HG02798 (cell line): Measurements from ENCODE around the gene GRID1.

Experiments
- ATAC-seq: cut with Tn5 transposase; IDR thresholded peaks from one replicate; pipeline ENCODE4 v1.9.1; 2021; ENCODE audit warnings: mild to moderate bottlenecking; ENCODE audit not compliant: unreplicated experiment, poor library complexity

Gene GRID1

DNA sequence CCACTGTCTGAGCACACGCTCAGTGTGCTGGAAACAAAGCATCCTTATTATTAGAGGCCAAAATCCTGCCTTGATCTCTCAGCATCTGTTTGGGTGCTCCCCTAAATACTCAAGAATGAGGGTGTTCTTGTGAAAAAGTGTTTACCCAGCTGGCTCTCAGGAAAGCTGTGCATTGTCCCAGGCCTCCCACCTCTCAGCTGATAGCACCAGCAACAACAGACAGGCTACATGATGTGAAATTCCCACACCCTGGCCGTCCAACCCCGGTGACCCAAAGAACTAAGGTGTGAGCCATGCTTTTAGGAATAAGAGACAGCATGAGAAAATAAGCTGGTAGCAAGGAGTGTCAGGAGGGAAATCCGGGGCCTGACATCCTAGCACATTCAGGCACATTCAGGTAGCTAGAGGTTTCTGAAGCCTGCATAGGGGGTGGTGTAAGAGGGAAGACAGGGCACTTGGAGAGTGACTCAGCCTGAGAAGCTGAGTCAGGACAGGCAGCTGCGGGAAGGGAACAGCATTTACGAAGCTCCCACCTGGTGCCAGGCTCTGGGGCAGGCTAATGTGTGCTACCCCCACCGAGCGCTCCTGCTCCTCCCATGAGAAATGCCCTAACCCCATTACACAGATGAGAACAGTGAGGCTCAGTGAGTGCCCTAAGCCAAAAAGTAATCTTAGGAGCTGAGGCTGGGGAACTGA lies 205.6 kb downstream of the GRID1 start:
- ATAC-seq: no peak

DNA sequence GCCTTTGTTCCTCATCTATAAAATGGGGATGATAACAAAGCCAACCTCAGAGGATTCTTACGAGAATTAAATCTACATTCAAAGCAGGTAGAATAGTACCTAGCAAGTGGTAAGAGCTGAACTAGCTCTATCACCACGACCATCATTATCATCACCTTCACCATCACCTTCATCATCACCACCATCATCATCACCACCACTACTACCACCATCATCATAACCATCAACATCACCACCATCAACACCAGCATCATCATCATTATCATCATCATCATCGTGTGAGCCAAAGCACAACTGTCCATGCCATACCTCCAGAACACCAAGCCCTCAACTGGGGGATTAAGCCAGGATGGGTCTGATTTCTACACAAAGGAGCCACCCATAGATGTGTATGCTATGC lies 206.8 kb downstream of the GRID1 start:
- ATAC-seq: no peak

DNA sequence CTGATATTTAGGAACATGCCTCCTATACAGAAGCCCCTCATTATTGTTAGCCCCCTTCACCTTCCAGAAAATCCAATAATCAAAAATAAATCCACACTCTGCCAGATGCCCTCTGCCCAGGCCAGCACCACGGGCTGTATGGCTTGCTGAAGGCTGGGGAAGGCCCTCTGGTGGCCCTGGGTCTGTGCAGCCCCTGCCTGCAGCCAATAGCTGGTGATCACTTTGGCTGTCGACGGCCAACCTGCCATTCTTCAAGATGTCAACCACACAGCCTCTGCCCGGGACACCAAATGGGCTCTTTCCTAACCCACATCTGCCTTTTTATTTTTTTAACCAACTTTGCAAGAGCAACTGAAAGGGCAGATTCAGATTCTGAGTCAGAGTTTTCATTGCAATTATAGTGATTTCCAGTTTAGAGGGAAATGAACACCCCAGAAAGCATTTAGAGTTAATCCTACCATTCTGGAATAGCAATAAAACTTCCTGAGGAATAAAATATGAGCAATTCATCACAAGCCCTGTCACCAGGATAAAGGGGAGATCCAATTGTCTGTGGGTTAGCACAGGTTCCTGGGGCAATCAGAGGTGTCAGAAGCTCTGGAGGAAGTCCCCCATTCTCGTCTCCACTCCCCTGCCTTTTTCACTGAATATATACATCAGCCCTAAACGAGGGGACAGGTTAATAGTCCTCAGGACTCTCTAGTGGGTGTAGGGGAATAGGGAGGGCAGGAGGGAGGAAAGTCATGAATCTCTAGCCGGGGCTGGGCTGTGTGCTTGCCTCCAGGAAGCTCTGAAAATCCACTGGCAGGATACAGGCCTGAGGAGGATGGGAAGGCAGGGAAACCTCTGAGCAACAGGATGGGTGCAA lies 211.3 kb downstream of the GRID1 start:
- no peak for ATAC-seq

DNA sequence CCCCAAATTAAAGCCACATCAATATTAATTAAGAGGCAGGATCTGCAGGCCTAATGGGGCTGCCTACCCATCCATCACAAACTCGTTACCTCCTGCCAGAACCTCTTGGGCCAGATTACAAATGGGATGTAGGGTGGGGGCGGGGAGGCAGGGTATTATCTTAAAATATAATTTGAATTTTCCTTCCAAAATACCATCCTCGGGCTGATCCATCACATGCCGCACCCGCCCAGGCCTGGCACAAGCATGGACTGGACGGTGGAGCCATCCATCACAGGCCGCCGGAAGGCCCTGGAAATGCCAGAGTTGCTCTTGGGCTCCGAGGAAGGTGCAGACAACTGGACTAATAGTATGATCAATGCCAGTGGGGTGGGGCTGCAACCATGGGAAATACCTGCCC lies 212.8 kb downstream of the GRID1 start:
- no peak for ATAC-seq

DNA sequence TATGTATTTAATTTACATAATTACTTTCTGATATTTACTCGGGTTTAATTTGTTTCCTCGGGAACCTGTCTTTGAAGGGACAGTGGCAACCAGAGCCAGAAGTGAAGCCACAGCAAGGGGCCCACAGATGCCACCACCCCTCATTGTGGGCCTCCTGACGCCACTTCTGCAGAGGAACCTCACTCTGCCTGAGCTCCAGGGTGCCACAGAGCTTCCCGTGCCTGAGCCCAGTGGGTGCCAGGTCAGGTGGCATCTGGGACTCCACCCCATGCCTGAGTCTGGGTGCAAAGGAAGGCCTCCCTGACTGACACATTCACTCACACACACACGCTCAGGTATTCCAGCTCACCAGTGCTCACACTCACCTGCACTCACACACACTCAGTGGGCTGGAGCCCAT lies 213.7 kb downstream of the GRID1 start:
- no peak for ATAC-seq

DNA sequence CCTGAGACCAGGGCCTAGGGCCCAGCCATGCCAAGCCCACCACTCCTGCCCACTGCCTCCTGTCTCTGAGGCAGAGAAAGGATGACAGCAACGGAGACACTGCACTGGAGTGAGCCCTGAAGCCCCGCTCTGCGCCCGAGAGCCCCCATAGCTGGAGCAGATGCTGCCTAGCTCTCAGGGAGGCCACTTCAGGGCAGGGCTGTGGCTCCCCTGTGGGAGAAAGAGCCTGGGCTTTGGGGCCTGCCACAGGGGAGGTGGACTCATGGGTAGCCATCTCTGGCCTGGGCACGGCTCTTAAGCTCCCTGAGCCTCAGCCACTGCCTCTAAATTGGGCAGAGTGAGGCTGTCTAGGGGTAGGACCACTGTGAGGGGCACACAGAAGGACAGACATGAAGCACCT lies 214.2 kb downstream of the GRID1 start:
- no peak for ATAC-seq

DNA sequence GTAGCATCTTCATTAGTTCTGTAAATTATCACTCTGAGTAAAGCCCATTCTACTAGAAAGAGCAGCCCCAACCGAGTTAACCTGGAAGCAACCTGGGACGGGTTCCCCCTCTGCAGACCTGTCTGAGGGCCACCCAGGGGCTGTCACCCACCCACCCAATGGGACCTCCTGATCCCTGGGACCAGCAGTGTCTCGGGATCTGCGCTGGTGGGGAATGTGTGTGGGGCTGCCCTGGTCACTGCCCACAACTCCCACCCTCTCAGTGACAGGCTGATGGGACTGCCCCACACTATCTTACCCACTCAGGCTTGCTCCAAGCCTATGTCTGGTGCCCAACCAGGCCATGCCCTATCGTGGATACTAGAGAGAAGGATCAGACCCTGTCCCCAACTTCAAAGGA lies 215.0 kb downstream of the GRID1 start:
- ATAC-seq: no peak

DNA sequence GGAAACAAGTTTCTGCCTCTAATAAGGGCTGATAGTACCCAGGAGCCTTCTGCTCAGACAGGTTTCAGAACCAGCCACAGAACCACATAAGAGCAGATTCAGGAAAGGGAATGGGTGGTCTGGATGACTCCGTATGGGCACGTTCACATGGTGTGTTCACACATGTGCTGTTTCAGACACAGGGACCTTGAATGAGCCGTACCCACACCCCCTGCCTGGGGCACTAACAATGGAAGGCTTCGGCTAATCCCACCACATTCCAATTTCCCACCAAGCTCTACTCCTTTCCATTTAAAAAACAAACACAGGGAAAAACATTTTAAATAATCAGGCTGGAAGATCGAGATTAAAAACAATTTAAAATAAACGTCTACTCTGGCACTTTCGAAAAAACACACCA lies 217.3 kb downstream of the GRID1 start:
- ATAC-seq: no peak

DNA sequence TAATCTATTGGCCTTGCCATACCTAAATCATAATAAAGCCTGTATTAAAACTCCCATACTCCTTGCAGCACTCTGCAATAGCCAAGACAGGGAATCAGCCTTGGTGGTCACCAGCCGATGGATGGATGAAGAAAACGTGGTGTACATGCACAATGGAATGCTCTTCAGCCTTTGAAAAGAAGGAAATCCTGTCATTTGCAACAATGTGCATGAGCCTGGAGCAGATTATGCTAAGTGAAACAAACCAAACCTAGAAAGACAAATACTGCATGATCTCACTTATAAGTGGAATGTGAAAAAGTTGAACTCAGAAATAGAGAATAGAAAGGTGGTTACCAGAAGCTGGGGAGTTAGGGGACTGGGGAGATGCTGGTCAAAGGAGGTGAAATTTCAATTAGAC lies 218.5 kb downstream of the GRID1 start:
- no peak for ATAC-seq

DNA sequence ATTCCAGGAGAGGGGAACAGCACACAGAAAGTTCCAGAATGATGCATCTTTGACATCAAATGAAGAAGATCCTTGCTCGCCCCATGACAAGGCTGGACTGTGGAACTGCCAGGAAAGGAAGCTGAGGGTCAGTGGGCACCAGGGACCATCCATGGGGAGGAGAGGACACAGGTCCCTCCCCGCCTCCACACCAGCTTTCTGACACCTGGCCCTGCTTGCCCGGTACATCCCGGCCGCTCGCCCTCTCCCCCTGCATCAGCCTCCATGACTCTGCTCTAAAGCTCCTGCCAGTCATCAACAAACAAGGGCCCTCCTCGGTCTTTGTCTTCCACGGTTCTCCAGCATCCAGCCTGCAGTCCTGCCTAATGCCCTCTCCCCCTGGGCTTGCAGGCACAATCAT lies 222.3 kb downstream of the GRID1 start:
- no peak for ATAC-seq

DNA sequence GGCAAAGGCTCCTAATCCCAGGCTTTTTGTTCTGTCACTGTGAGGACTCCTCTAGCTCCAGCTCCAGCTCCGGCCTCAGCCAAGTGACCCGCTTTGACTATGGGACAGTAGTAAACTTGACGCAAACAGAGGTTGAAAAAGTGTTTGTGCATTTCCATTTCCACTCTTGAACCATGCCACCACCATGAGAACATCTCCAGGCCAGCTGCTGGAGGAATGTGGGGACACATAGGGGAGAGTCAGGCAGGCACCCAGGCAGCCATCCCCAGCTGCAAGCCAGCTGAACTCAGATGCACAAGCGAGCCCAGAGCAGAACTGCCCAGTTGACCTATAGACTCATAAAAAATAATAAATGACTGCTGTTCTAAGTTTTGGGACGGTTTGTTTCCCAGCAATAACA lies 224.7 kb downstream of the GRID1 start:
- ATAC-seq: no peak

DNA sequence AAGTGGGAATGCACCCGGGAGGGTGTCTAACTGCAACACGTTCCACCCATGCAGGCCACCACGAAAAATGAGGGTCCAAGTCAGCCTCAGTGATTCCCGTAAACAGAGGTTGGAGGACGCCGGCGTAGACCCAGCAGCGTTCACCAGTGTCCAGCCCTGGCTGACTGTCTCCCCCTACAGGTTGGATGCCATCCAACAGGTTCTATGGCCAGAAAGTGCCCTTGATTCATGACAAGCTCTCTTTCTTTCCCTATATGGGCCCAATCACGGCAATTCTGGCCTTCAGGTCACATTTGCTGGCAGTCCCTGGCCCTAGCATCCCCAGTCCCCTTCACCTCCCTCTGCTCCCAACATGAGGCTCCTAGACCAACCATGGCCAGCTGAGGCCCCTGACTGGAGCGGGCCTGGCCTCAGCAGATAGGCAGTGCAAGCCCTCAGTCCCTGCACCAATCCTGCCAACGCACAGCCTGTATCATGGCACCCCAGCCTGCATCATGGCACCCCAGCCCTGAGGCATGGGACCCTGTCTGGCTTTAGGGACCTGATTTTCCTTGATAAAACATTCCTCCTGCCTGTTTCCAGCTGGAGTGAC lies 227.4 kb downstream of the GRID1 start:
- ATAC-seq: peak; percentile 83

DNA sequence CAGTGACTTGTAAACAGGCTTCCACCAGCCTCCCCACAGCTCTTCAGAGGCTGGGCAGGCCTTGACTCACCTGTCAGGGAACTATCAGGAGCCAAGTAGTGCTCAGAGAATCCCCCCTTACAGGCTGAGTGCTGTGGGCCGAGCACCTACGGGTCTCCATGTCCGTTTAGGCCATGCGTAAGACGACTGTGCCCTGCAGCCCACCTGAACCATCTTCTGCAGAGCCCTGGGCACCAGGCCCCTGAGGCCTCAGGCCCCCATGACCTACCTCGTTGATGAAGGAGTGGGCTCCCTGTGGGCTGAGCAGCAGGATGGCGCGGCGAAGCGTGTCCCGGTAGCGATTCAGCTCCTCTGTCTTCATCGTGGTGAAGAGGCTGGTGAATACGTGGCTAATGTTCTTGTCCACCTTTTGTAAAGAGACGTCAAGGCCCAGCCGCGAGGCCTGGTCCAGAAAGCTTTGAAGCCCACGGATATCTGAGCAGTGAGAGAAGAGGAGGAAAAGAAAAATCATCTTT lies 228.0 kb downstream of the GRID1 start:
- no peak for ATAC-seq

DNA sequence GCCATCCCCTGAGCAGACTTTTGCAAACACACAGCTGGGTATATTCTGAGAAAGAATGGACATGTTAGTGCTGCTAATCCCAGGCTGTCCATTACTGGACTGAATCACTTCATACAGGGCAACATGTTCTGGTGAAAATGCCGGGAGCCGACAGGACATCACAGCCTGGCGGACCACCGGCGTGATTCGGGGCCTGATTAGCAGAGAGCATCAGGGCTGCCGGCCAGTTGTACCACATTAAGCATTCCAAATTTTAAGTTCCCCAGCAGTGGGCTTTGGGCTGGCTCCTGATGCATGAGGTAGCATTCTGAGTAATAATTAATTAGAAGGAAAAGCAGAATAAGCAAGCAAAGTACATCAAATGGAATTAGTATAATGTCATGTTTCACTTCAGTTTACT lies 229.0 kb downstream of the GRID1 start:
- no peak for ATAC-seq

DNA sequence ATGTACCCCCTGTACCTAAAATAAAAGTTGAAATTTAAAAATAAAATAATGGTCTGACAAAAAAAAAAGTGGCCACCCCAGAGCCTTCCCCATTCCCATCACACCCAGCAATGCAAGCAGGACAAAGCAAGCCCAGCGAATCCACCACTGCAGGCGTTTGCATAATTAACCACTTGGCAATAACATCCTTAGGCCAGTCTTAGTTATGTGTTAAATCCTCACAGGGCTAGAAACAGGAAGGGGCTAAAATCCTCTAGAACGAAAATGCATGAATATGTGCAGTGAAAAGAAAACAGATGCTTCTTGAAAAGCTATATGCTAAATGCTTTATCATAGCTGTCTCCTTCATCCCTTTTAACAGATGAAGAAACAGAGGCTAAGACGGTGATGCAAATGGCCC lies 229.7 kb downstream of the GRID1 start:
- no peak for ATAC-seq

DNA sequence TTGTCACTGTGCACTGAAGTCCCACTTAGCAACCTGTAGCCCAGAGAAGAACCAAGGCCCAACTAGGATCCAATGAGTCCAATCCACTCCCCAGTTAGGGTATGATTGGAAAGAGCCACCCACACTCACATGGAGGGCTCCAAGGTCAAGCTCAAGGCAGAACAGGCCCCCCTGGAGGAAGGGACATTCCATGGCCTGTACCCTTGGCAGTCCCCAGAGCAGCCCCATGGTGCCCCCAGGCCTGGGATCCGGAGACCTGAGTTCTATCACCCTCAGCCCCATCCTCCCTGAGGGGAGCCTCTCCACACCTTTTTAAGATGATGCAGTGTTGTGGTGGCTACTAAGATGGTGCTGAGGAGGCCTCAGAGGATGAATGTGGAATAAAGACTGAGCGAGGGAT lies 231.4 kb downstream of the GRID1 start:
- ATAC-seq: no peak

DNA sequence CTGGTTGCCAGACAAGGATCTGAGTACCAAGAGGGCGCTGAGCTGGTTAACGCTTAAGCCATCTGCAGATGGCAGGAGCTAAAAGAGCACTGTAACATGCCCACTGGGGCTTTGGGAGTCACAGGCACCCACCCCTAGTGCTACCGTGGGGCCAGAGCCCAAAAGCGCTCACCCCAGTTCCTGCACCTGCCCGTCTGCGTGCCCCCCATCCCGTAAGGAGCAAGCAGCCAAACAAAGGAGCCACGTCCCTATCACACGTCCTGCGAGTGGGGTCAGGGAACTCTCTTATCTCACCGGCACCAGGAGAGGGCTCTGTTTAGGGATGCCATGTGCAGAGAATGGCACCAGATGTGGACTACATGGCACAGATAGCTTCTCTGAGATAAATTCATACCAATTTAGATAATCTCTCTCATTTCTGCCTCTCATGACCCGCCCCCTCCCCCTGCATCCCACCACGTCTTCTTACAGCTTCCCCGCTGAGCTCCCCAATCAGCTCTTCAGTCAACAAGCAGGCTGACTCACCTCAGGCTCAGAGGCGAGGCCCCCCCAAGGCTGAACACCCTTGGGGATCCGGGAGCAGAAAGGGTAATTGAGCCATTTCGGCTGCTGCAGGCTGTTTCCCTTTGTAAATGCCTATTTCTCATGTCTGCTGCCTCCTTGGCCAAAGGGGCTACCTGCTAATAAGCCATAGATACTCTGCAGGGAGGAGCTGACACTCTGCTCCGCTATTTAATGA lies 235.7 kb downstream of the GRID1 start:
- ATAC-seq: no peak

DNA sequence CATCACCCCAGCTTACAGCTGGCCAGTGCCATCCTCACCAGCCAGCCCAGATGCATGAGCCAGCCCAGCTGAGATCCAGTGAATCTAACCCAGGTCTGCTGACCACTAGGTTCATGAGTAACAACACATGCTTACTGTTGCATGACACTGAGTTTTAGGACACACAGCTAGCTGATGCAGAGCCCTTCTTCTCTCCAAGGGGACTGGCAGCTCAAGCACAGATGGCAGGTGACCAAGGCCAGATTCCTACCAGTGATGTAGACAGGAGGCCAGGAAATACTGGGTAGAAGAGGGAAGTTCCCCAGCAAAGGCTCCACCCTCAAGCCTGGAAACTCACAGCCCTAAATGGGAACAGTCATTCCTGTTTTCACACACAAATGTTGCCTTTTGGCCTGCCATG lies 236.6 kb downstream of the GRID1 start:
- ATAC-seq: no peak

DNA sequence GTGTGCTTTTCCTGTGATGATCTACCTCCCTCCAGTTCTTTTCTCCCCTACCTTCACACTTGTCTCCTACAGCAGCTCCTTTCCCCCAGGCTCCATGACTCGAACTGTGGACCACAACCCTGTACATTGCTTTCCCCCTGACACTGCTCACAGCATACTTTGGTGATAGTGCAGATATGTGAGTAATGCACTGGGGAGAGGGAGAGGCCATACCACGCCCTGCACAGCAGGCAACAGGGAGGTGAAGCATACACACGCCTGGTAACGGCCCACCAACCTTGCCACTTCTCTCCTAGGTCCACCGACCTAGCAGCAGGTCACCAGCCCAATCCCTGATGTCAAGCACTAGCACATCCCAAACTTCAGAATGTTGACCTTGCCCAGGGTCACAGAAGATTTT lies 238.2 kb downstream of the GRID1 start:
- ATAC-seq: no peak

DNA sequence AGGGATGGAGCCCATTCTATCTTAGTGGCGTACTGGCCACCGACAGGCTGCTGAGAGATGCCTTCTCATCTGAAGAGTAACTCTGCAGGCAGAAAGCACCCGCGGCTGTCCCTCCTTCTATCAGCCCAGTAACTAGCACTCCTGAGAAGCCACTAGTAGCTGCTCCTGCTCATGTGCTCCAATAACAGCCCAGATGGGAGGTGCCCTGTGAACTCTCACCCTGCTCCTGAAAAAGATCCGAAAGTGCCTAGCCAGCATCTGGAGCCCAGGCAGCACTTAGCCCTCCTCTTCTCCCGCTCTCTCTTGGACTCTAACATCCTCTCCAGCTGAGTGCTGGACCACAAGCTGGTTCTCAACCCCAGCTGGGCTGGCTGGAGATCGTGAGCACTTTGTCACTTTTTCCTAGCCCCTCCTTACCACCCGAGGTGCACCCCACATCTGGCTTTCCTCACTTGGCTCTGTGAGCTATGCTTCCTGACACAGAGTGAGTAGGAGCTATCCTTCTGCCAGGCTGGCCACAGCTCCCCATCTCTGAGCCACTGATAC lies 239.2 kb downstream of the GRID1 start:
- no peak for ATAC-seq
